Left ventricle myocardium inferior (tissue), 1 donor: Measurements from ENCODE around the gene MKRN2. TPM values are rescaled to one million over a fixed set of nuclear protein-coding genes. Genes with fewer than 3 reads are reported as not detected.

Source experiments
- DNase-seq: peaks from one replicate; pipeline ENCODE4 v3.0.0-alpha.2; 2020
- H3K27ac ChIP-seq: fragments of 200-600 bp; replicated peaks from 2 replicates; pipeline ENCODE4 v1.8.0; 2021
- H3K27me3 ChIP-seq: fragments of 200-600 bp; 2 replicates; pipeline ENCODE4 v1.8.0; 2021; ENCODE audit warnings: low read depth
- H3K36me3 ChIP-seq: fragments of 200-600 bp; 2 replicates; pipeline ENCODE4 v1.8.0; 2021
- H3K4me1 ChIP-seq: fragments of 200-600 bp; 2 replicates; pipeline ENCODE4 v1.8.0; 2021
- H3K4me3 ChIP-seq: fragments of 200-600 bp; 2 replicates; pipeline ENCODE4 v1.8.0; 2021; ENCODE audit warnings: mild to moderate bottlenecking, moderate library complexity
- H3K9me3 ChIP-seq: fragments of 200-600 bp; replicated peaks from 2 replicates; pipeline ENCODE4 v1.8.0; 2021
- CTCF ChIP-seq: fragments of 200-600 bp; IDR thresholded peaks from 2 replicates; pipeline ENCODE4 v1.8.0; 2021; ENCODE audit warnings: antibody characterized with exemption, mild to moderate bottlenecking, borderline replicate concordance
- intact Hi-C: fragments of 100-400 bp; cut with micrococcal nuclease; formaldehyde crosslinking; loops from one replicate; pipeline ENCODE4 v1.11.0; 2022
- total RNA-seq: library from RNA; stranded (reverse); fragmentation: NEBNext Ultra II Directional; extraction: Animal tissue kit (Norgen Biotek cat#: 25700); gene quantifications from one replicate; pipeline ENCODE4 v1.2.1, GENCODE V29; 2021
- donor health status: DM: no; HTN: yes; CAD: no; lungs with severe emphysema.

MKRN2 gene
- total RNA-seq, 1 donor from 2014 or later: 34.3 TPM

- peaks cover 97% of the 10 kb centered on the region for H3K36me3 ChIP-seq
- peaks cover 30% of the 10 kb centered on the region for H3K4me1 ChIP-seq
- no peaks in the 10 kb centered on the region for H3K9me3 ChIP-seq
- intact Hi-C loops: no loop called here
- H3K27me3 ChIP-seq: no peaks in the 10 kb centered on the region
- DNase-seq: no peak
- peak overlapping the region; percentile 81 for H3K27ac ChIP-seq
- no peak for TF ChIP-seq CTCF
- H3K4me3 ChIP-seq: no peak overlapping the region
Measured at GRCh38 chr3:12574661-12575060, 17.8 kb downstream of the MKRN2 start.

GRCh38 chr3:12577379-12577778 is 20.5 kb downstream of the MKRN2 start:
- no peak overlapping the region for H3K4me3 ChIP-seq
- peaks cover 40% of the 10 kb centered on the region for H3K4me1 ChIP-seq
- no peaks in the 10 kb centered on the region for H3K9me3 ChIP-seq
- intact Hi-C loops: no loop called here
- no peaks in the 10 kb centered on the region for H3K27me3 ChIP-seq
- H3K36me3 ChIP-seq: peaks cover 91% of the 10 kb centered on the region
- DNase-seq: no peak
- TF ChIP-seq CTCF: no peak
- H3K27ac ChIP-seq: no peak overlapping the region

- Histone ChIP-seq H3K27ac (no peak overlapping the region), H3K36me3 (peaks cover 91% of the 10 kb centered on the region), H3K4me3 (no peak overlapping the region), H3K9me3 (no peaks in the 10 kb centered on the region), H3K4me1 (peaks cover 36% of the 10 kb centered on the region), H3K27me3 (no peaks in the 10 kb centered on the region)
- no peak for DNase-seq
- intact Hi-C loops: no loop called here
- no peak for TF ChIP-seq CTCF
Measured at GRCh38 chr3:12578742-12579141, 21.9 kb downstream of the MKRN2 start.

- Histone ChIP-seq H3K27ac (peak overlapping the region; percentile 19), H3K27me3 (no peaks in the 10 kb centered on the region), H3K4me1 (peaks cover 29% of the 10 kb centered on the region), H3K9me3 (no peaks in the 10 kb centered on the region), H3K36me3 (peaks cover 91% of the 10 kb centered on the region), H3K4me3 (no peak overlapping the region)
- intact Hi-C loops: no loop called here
- no peak for TF ChIP-seq CTCF
- DNase-seq: no peak
Measured at GRCh38 chr3:12579456-12579855, 22.6 kb downstream of the MKRN2 start.

- intact Hi-C loops: no loop called here
- TF ChIP-seq CTCF: no peak
- H3K4me1 ChIP-seq: peaks cover 25% of the 10 kb centered on the region
Measured at GRCh38 chr3:12579905-12580304, 23.0 kb downstream of the MKRN2 start.

GRCh38 chr3:12582730-12583129 is 25.8 kb downstream of the MKRN2 start:
- no peak for TF ChIP-seq CTCF
- H3K27me3 ChIP-seq: no peaks in the 10 kb centered on the region
- H3K36me3 ChIP-seq: peaks cover 87% of the 10 kb centered on the region
- H3K4me1 ChIP-seq: peaks cover 34% of the 10 kb centered on the region
- intact Hi-C loops: no loop called here
- peak overlapping the region; percentile 32 for H3K27ac ChIP-seq
- no peak for DNase-seq
- no peaks in the 10 kb centered on the region for H3K9me3 ChIP-seq
- H3K4me3 ChIP-seq: no peak overlapping the region

More at GRCh38 chr3:12579905-12580304, 23.0 kb downstream of the MKRN2 start:
- peak overlapping the region; percentile 19 for H3K27ac ChIP-seq
- no peak overlapping the region for H3K4me3 ChIP-seq
- DNase-seq: no peak
- H3K9me3 ChIP-seq: no peaks in the 10 kb centered on the region
- H3K27me3 ChIP-seq: no peaks in the 10 kb centered on the region
- peaks cover 91% of the 10 kb centered on the region for H3K36me3 ChIP-seq
